Measurements from ENCODE around the gene VAPA. TPM values are rescaled to one million over a fixed set of nuclear protein-coding genes. Genes with fewer than 3 reads are reported as not detected.
A peak's percentile ranks its signal among the peaks of the same experiment; 100 is the strongest.

Gene VAPA
- total and polyA plus RNA-seq, 8 donors: 182 to 220 (median 205) TPM

DNA sequence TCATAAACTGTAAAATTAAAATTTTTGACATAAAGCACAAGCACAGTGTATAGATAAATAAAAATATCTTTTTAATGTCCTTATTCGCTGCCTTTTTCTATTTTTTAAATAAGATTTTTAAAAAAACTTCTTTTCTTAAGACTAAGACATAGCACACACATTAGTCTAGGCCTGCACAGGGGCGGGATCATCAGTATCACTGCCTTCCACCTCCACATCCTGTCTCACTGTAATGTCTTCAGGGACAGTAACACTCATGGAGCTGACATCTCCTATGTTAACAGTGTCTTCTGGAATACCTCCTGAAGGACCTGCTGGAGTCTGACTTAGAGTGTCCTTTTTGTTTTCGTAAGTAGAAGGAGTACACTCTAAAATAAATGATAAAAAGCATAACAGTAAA, 33.0 kb downstream of the VAPA start:
- DNase-seq: no peak
- no peak for ATAC-seq
- no peak overlapping the region for H3K27ac ChIP-seq
- TF ChIP-seq, protein P1, sequence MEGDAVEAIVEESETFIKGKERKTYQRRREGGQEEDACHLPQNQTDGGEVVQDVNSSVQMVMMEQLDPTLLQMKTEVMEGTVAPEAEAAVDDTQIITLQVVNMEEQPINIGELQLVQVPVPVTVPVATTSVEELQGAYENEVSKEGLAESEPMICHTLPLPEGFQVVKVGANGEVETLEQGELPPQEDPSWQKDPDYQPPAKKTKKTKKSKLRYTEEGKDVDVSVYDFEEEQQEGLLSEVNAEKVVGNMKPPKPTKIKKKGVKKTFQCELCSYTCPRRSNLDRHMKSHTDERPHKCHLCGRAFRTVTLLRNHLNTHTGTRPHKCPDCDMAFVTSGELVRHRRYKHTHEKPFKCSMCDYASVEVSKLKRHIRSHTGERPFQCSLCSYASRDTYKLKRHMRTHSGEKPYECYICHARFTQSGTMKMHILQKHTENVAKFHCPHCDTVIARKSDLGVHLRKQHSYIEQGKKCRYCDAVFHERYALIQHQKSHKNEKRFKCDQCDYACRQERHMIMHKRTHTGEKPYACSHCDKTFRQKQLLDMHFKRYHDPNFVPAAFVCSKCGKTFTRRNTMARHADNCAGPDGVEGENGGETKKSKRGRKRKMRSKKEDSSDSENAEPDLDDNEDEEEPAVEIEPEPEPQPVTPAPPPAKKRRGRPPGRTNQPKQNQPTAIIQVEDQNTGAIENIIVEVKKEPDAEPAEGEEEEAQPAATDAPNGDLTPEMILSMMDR (IDR thresholded peaks at IDR 0.05): no peak
- peaks cover 15 to 20% of the 10 kb centered on the region in 2 donors for H3K4me1 ChIP-seq
- intact Hi-C loops (cut with DNase I): no loop called here
- peaks cover 0 to 71% of the 10 kb centered on the region in 2 donors for H3K36me3 ChIP-seq
- H3K27me3 ChIP-seq: no peaks in the 10 kb centered on the region
- no peaks in the 10 kb centered on the region for H3K9me3 ChIP-seq
- no peak overlapping the region for H3K4me3 ChIP-seq

DNA sequence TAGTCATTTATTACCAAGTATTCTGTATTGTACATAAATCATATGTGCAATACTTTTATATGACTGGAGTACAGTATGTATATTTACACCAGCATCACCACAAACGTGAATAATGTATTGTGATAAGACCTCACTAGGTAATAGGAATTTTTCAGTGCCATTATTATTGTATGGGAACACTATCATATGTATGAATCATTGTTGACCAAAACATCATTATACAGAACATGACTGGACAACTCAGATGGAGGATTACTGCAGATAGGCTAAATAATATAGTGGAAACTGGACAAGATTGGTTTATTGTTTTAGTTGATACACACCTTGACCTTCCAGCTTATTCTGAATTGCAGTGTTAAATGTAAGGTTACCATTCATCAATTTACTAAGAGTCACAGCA, 33.4 kb downstream of the VAPA start:
- Histone ChIP-seq H3K9me3 (no peaks in the 10 kb centered on the region), H3K27ac (no peak overlapping the region), H3K27me3 (no peaks in the 10 kb centered on the region), H3K36me3 (peaks cover 0 to 73% of the 10 kb centered on the region in 2 donors), H3K4me3 (no peak overlapping the region), H3K4me1 (peaks cover 15 to 20% of the 10 kb centered on the region in 2 donors)
- ATAC-seq: no peak
- TF ChIP-seq, protein P1 (IDR thresholded peaks at IDR 0.05): no peak
- no peak for DNase-seq
- intact Hi-C loops (cut with DNase I): no loop called here

DNA sequence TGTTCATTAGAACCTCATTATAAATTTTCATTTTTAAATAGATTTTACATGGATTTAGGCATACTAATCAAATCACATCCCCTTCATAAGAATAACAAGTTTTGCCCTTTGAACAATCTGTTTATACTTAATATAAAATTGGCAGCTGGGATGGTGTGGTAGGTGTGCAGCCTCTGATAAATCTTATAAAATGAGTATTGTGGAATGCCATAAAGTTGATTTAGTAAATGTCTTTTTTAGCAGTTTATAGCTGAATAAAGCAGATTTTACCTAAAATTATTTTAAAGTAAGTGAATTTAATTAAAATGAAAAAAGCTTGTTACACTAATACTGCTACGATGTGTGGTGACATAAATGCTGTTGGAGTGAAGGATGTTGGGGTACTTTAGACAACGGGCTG, 35.5 kb downstream of the VAPA start:
- H3K4me3 ChIP-seq: no peak overlapping the region
- TF ChIP-seq, protein P1 (IDR thresholded peaks at IDR 0.05): no peak
- DNase-seq: no peak
- peaks cover 0 to 75% of the 10 kb centered on the region in 2 donors for H3K36me3 ChIP-seq
- intact Hi-C loops (cut with DNase I): no loop called here
- no peaks in the 10 kb centered on the region for H3K27me3 ChIP-seq
- peaks cover 15 to 32% of the 10 kb centered on the region in 2 donors for H3K4me1 ChIP-seq
- no peak for ATAC-seq
- H3K27ac ChIP-seq: peak overlapping the region in 1 of 2 donors; percentile 26
- no peaks in the 10 kb centered on the region for H3K9me3 ChIP-seq

DNA sequence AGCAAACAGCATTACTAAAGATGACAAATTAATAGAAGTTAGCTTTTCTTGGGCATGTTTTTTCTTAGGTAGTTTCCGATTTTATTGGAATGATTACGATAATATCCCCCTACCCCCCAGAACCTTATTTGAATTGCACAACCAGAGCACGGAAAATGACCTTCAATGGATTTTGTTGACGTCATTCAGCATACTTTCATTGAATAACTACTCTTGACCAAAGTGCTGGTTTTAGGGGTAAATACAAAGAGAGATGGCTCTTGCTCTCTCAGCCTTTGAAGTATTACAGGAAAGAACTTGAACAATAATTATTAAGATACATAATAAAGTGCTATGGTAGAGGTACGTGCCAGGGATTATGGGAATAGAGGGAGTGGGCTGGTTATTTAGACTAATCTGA, 36.0 kb downstream of the VAPA start:
- peak overlapping the region; percentile 30 to 43 for H3K27ac ChIP-seq
- peaks cover 15 to 32% of the 10 kb centered on the region in 2 donors for H3K4me1 ChIP-seq
- peaks cover 0 to 75% of the 10 kb centered on the region in 2 donors for H3K36me3 ChIP-seq
- H3K4me3 ChIP-seq: no peak overlapping the region
- H3K9me3 ChIP-seq: no peaks in the 10 kb centered on the region
- DNase-seq (no peak), ATAC-seq (peak; percentile 56)
- intact Hi-C loops (cut with DNase I): no loop called here
- TF ChIP-seq, protein P1 (IDR thresholded peaks at IDR 0.05): no peak
- no peaks in the 10 kb centered on the region for H3K27me3 ChIP-seq

DNA sequence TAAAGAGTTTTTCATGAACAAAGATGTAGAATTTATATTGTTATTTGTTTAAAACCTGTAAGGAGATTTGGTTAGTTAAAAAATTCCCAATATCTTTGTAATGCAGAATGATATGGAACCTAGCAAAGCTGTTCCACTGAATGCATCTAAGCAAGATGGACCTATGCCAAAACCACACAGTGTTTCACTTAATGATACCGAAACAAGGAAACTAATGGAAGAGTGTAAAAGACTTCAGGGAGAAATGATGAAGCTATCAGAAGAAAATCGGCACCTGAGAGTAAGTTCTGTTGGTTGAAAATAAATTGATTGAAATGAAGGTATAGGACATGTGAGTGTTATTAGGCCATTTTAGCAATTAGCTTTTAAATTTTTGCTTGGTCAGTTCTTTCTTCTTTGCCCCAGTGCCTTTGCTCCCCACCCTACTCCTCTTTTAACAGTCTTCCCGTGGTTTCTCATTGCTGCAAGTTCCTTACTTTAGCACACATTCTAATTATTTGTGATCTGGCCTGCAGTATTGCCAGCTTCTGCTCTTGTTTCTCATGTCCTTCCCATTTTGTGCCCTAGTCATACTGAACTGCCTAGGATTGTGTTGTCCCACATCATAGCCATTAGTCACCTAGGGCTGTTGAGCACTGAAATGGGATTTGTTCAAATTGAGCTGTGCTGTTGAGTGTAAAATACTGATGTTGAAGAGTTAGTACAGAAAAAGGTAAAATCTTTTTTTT, 36.6 kb downstream of the VAPA start:
- no peak for DNase-seq
- Histone ChIP-seq H3K4me1 (peaks cover 15 to 32% of the 10 kb centered on the region in 2 donors), H3K4me3 (no peak overlapping the region), H3K27ac (peak overlapping the region; percentile 30 to 43), H3K27me3 (no peaks in the 10 kb centered on the region), H3K9me3 (no peaks in the 10 kb centered on the region), H3K36me3 (peaks cover 0 to 75% of the 10 kb centered on the region in 2 donors)
- TF ChIP-seq, protein P1 (IDR thresholded peaks at IDR 0.05): no peak
- peak; percentile 22 for ATAC-seq
- intact Hi-C loops (cut with DNase I): no loop called here
